Aorta (tissue), 5 donors: ENCODE results near the gene IGF1R. TPM values are rescaled to one million over a fixed set of nuclear protein-coding genes. Genes with fewer than 3 reads are reported as not detected.
A peak's percentile ranks its signal among the peaks of the same experiment; 100 is the strongest.

ENCODE experiments used
- ATAC-seq: fragments of 200-7000 bp; cut with Tn5 transposase; one replicate; pipeline ENCODE4 v1.9.1; 2022; ENCODE audit warnings: moderate library complexity; ENCODE audit not compliant: low FRiP score
- DNase-seq, 2 donors: peaks; one replicate each; pipeline ENCODE4 v3.0.0-alpha.2; 2020
- H3K27ac ChIP-seq, 2 donors: one replicate each; pipeline ENCODE4 v1.5.1; 2013; ENCODE audit warnings: low read length in 2 of 2, mild to moderate bottlenecking in 2 of 2, moderate library complexity in 2 of 2, control low read depth in 1 of 2, inconsistent platforms in 1 of 2, low read depth in 1 of 2
- H3K27me3 ChIP-seq, 2 donors: one replicate each; pipeline ENCODE4 v1.6.1; 2013; ENCODE audit warnings: control low read depth in 1 of 2, low read length in 1 of 2, mild to moderate bottlenecking in 1 of 2, moderate library complexity in 1 of 2; ENCODE audit not compliant: insufficient read depth in 2 of 2, control insufficient read depth in 1 of 2
- H3K36me3 ChIP-seq, 2 donors: one replicate each; pipeline ENCODE4 v1.6.1; 2013; ENCODE audit warnings: control low read depth in 1 of 2, low read length in 1 of 2, mild to moderate bottlenecking in 1 of 2; ENCODE audit not compliant: insufficient read depth in 2 of 2, control insufficient read depth in 1 of 2
- H3K4me1 ChIP-seq, 2 donors: one replicate each; pipeline ENCODE4 v1.6.1; 2013; ENCODE audit warnings: low read length in 2 of 2, control low read depth in 1 of 2, mild to moderate bottlenecking in 1 of 2, moderate library complexity in 1 of 2; ENCODE audit not compliant: insufficient read depth in 2 of 2, control insufficient read depth in 1 of 2
- H3K4me3 ChIP-seq, 2 donors: one replicate each; pipeline ENCODE4 v1.5.1; 2013; ENCODE audit warnings: low read length in 2 of 2, control low read depth in 1 of 2, mild to moderate bottlenecking in 1 of 2
- H3K9me3 ChIP-seq: one replicate; pipeline ENCODE4 v1.6.1; 2013; ENCODE audit warnings: mild to moderate bottlenecking, low read length; ENCODE audit not compliant: control insufficient read depth
- WGBS, 2 donors: extraction: QIAGEN DNeasy Blood & Tissue Kit; methylation state at CpG; one replicate each; pipeline ENCODE4 v1.1.7; 2013; 5-methylcytosine and 5-hydroxymethylcytosine counted together
- intact Hi-C, 2 donors: fragments of 100-400 bp; cut with DNase I; formaldehyde crosslinking; loops; one replicate each; pipeline versions ENCODE4 v1.14.2 to v1.15.0; 2022
- polyA plus RNA-seq, 2 donors: library from polyadenylated mRNA; stranded (reverse); fragments of 200-250 nt; gene quantifications; one replicate each; pipeline ENCODE4 v1.2.3, GENCODE V29; 2013
- total RNA-seq, 2 donors: library from RNA; stranded (reverse); fragmentation: NEBNext Ultra II Directional; extraction: Animal tissue kit (Norgen Biotek cat#: 25700); gene quantifications; one replicate each; pipeline ENCODE4 v1.2.1, GENCODE V29; 2021
- donor health status: healthy with polysubstance abuse.
- donor health status: Bipolar disorder and iron deficiency.
- donor health status: DM: no; HTN: no; CAD: no.
- donor health status: DM: no; HTN: no; CAD: no.
- donor health status: DM: yes; HTN: yes; CAD: no.

IGF1R gene
- total and polyA plus RNA-seq, 4 donors, result 7.5 to 137 (median 50.7) TPM

- no peak overlapping the region for H3K4me3 ChIP-seq
- 63 to 67% methylated on average over 5 of the region's 5 CpGs for WGBS, 2 donors
- intact Hi-C loops, result no loop called here
- DNase-seq (no peak), ATAC-seq (no peak)
- no peak overlapping the region for H3K27ac ChIP-seq
- H3K36me3 ChIP-seq, result no peaks in the 10 kb centered on the region
- no peaks in the 10 kb centered on the region for H3K9me3 ChIP-seq
- H3K4me1 ChIP-seq, result peaks cover 0 to 12% of the 10 kb centered on the region in 2 donors
- H3K27me3 ChIP-seq, result no peaks in the 10 kb centered on the region
These were observed 36.7 kb downstream of the IGF1R start for GRCh38 chr15:98684995-98685525.

GRCh38 chr15:98686983-98687382, 38.6 kb downstream of the IGF1R start:
- 94 to 98% methylated on average over 5 of the region's 5 CpGs for WGBS, 2 donors
- no peaks in the 10 kb centered on the region for H3K9me3 ChIP-seq
- no peaks in the 10 kb centered on the region for H3K27me3 ChIP-seq
- DNase-seq, result no peak
- ATAC-seq, result no peak
- H3K4me1 ChIP-seq, result peaks cover 0 to 12% of the 10 kb centered on the region in 2 donors
- no peak overlapping the region for H3K27ac ChIP-seq
- no peak overlapping the region for H3K4me3 ChIP-seq
- no peaks in the 10 kb centered on the region for H3K36me3 ChIP-seq
- intact Hi-C loops, result no loop called here

- no peak for DNase-seq
- intact Hi-C loops, result no loop called here
- Histone ChIP-seq H3K36me3 (no peaks in the 10 kb centered on the region), H3K9me3 (no peaks in the 10 kb centered on the region), H3K4me1 (peaks cover 0 to 12% of the 10 kb centered on the region in 2 donors), H3K27ac (peak overlapping the region in 1 of 2 donors; percentile 10), H3K27me3 (no peaks in the 10 kb centered on the region), H3K4me3 (no peak overlapping the region)
- 59 to 61% methylated on average over 5 of the region's 5 CpGs for WGBS, 2 donors
- no peak for ATAC-seq
These were observed 41.1 kb downstream of the IGF1R start for GRCh38 chr15:98689431-98689861.

- no peaks in the 10 kb centered on the region for H3K36me3 ChIP-seq
- H3K27ac ChIP-seq, result no peak overlapping the region
- H3K4me1 ChIP-seq, result peaks cover 0 to 9% of the 10 kb centered on the region in 2 donors
- WGBS, 2 donors, result 68 to 74% methylated on average over 6 of the region's 6 CpGs
- no peak overlapping the region for H3K4me3 ChIP-seq
- DNase-seq (no peak), ATAC-seq (no peak)
- intact Hi-C loops, result no loop called here
- no peaks in the 10 kb centered on the region for H3K27me3 ChIP-seq
- H3K9me3 ChIP-seq, result no peaks in the 10 kb centered on the region
These were observed 42.1 kb downstream of the IGF1R start for GRCh38 chr15:98690272-98690950.

- DNase-seq (no peak), ATAC-seq (no peak)
- intact Hi-C loops, result no loop called here
- Histone ChIP-seq H3K27ac (no peak overlapping the region), H3K27me3 (no peaks in the 10 kb centered on the region), H3K9me3 (no peaks in the 10 kb centered on the region), H3K36me3 (no peaks in the 10 kb centered on the region), H3K4me3 (no peak overlapping the region), H3K4me1 (peaks cover 1 to 9% of the 10 kb centered on the region in 2 donors)
- WGBS, 2 donors, result 67 to 92% methylated on average over 2 of the region's 2 CpGs
These were observed 43.9 kb downstream of the IGF1R start for GRCh38 chr15:98692213-98692612.

- Histone ChIP-seq H3K36me3 (no peaks in the 10 kb centered on the region), H3K27me3 (no peaks in the 10 kb centered on the region), H3K4me3 (no peak overlapping the region), H3K27ac (no peak overlapping the region), H3K9me3 (no peaks in the 10 kb centered on the region), H3K4me1 (peaks cover 4 to 6% of the 10 kb centered on the region in 2 donors)
- DNase-seq (no peak), ATAC-seq (no peak)
- intact Hi-C loops, result no loop called here
- 90 to 91% methylated on average over 6 of the region's 6 CpGs for WGBS, 2 donors
These were observed 45.8 kb downstream of the IGF1R start for GRCh38 chr15:98694161-98694560.

GRCh38 chr15:98698792-98699191, 50.5 kb downstream of the IGF1R start:
- intact Hi-C loops, result no loop called here
- no peak overlapping the region for H3K4me3 ChIP-seq
- DNase-seq (no peak), ATAC-seq (no peak)
- H3K36me3 ChIP-seq, result no peaks in the 10 kb centered on the region
- H3K27ac ChIP-seq, result no peak overlapping the region
- H3K27me3 ChIP-seq, result no peaks in the 10 kb centered on the region
- peaks cover 4 to 9% of the 10 kb centered on the region in 2 donors for H3K4me1 ChIP-seq
- 22 to 33% methylated on average over 2 of the region's 2 CpGs for WGBS, 2 donors
- no peaks in the 10 kb centered on the region for H3K9me3 ChIP-seq

GRCh38 chr15:98699591-98700424, 51.5 kb downstream of the IGF1R start:
- intact Hi-C loops, result no loop called here

More at GRCh38 chr15:98699591-98700424, 51.5 kb downstream of the IGF1R start:
- no peaks in the 10 kb centered on the region for H3K36me3 ChIP-seq
- no peak overlapping the region for H3K27ac ChIP-seq
- DNase-seq (no peak), ATAC-seq (no peak)
- H3K9me3 ChIP-seq, result no peaks in the 10 kb centered on the region
- no peaks in the 10 kb centered on the region for H3K27me3 ChIP-seq
- 47 to 48% methylated on average over 11 of the region's 11 CpGs for WGBS, 2 donors
- peaks cover 4 to 9% of the 10 kb centered on the region in 2 donors for H3K4me1 ChIP-seq
- no peak overlapping the region for H3K4me3 ChIP-seq
